H1 (cell line): ENCODE results near the gene CAMK2B. TPM values are rescaled to one million over a fixed set of nuclear protein-coding genes. Genes with fewer than 3 reads are reported as not detected.

ENCODE experiments used
- CTCF ChIA-PET: fragments of 300-600 bp; sonication (Branson Sonifier 250); formaldehyde crosslinking; loops from one replicate; lab custom pipeline; 2021; ENCODE audit not compliant: partially characterized antibody; lab: Charles Lee
- POLR2A ChIA-PET: fragments of 300-600 bp; sonication (Branson Sonifier 250); formaldehyde crosslinking; loops from one replicate; lab custom pipeline; 2021; ENCODE audit warnings: inconsistent platforms; ENCODE audit not compliant: partially characterized antibody; lab: Charles Lee
- DNase-seq, 2 experiments: peaks; one replicate each; pipeline versions ENCODE4 v3.0.0 to v3.0.0-alpha.2; 2010 to 2022; ENCODE audit warnings: low spot score in 2 of 2, low read depth in 1 of 2, mixed read lengths in 1 of 2
- FAIRE-seq: peaks from 2 replicates; lab custom pipeline; 2011; peaks lifted over from hg19 to GRCh38; lab: Jason Lieb, UNC
- H2AFZ ChIP-seq: 2 replicates; pipeline ENCODE4 v1.8.1; 2012; ENCODE audit warnings: low read length, inconsistent platforms
- H2AK5ac ChIP-seq: 2 replicates; pipeline ENCODE4 v1.6.1; 2013; ENCODE audit warnings: low read depth, low read length
- H2BK120ac ChIP-seq: replicated peaks from 2 replicates; pipeline ENCODE3; 2013; ENCODE audit warnings: low read depth, low read length, inconsistent platforms
- H2BK12ac ChIP-seq: 2 replicates; pipeline ENCODE4 v1.6.1; 2013; ENCODE audit warnings: low read depth, low read length
- H2BK15ac ChIP-seq: 2 replicates; pipeline ENCODE4 v1.6.1; 2013; ENCODE audit warnings: low read length
- H2BK20ac ChIP-seq: 2 replicates; pipeline ENCODE4 v1.6.1; 2013; ENCODE audit warnings: low read length
- H2BK5ac ChIP-seq: 2 replicates; pipeline ENCODE4 v1.6.1; 2013; ENCODE audit warnings: low read depth, low read length
- H3K14ac ChIP-seq: 2 replicates; pipeline ENCODE4 v1.6.1; 2013; ENCODE audit warnings: inconsistent platforms; ENCODE audit not compliant: insufficient read length
- H3K18ac ChIP-seq: 2 replicates; pipeline ENCODE4 v1.6.1; 2013; ENCODE audit warnings: low read length; ENCODE audit errors: extremely low read depth
- H3K23ac ChIP-seq: 2 replicates; pipeline ENCODE4 v1.6.1; 2013; ENCODE audit warnings: inconsistent platforms; ENCODE audit not compliant: insufficient read length
- H3K23me2 ChIP-seq: 2 replicates; pipeline ENCODE4 v1.6.1; 2013; ENCODE audit warnings: low read depth, low read length
- H3K27ac ChIP-seq: 2 replicates; pipeline ENCODE4 v1.6.1; 2011; ENCODE audit warnings: low read depth, low read length, inconsistent platforms
- H3K27me3 ChIP-seq, 4 experiments: replicated peaks in 1 of 4; 1 replicate in 1 of 4; 2 replicates in 3 of 4; pipeline versions ENCODE4 v1.6.1 to v1.8.1; 2011 to 2013; ENCODE audit warnings: low read length in 3 of 4, mild to moderate bottlenecking in 3 of 4, inconsistent platforms in 2 of 4, mixed read lengths in 2 of 4, moderate library complexity in 1 of 4; ENCODE audit not compliant: control insufficient read depth in 3 of 4, insufficient read depth in 3 of 4; ENCODE audit errors: extremely low read depth in 1 of 4
- H3K36me3 ChIP-seq, 4 experiments: 2 replicates each; pipeline versions ENCODE4 v1.6.1 to v1.8.1; 2011 to 2013; ENCODE audit warnings: mild to moderate bottlenecking in 4 of 4, low read length in 3 of 4, moderate library complexity in 2 of 4, control low read depth in 1 of 4, inconsistent platforms in 1 of 4; ENCODE audit not compliant: insufficient read depth in 4 of 4, control insufficient read depth in 2 of 4
- H3K4ac ChIP-seq: replicated peaks from 2 replicates; pipeline ENCODE3; 2013; ENCODE audit warnings: low read length, low read depth, mixed read lengths, inconsistent platforms; ENCODE audit not compliant: insufficient read length
- H3K4me1 ChIP-seq, 4 experiments: replicated peaks in 1 of 4; 1 replicate in 1 of 4; 2 replicates in 3 of 4; pipeline versions ENCODE4 v1.6.1 to v1.8.1; 2011 to 2013; ENCODE audit warnings: low read length in 3 of 4, inconsistent platforms in 2 of 4, mixed read lengths in 1 of 4; ENCODE audit not compliant: insufficient read depth in 4 of 4, control insufficient read depth in 3 of 4
- H3K4me2 ChIP-seq, 2 experiments: 2 replicates each; pipeline versions ENCODE4 v1.6.1 to v1.8.1; 2011 to 2013; ENCODE audit warnings: low read depth in 2 of 2, low read length in 2 of 2, control low read depth in 1 of 2, inconsistent platforms in 1 of 2, mild to moderate bottlenecking in 1 of 2; ENCODE audit not compliant: insufficient read depth in 1 of 2
- H3K4me3 ChIP-seq, 4 experiments: fragments of 200-600, 300-600 bp in 1 of 4; sonication (generic), shearing (Covaris generic), sonication (Bioruptor Twin) in 1 of 4; 2 replicates each; pipeline versions ENCODE4 v1.5.1 to v1.8.1; 2011 to 2016; ENCODE audit warnings: low read length in 4 of 4, low read depth in 3 of 4, control low read depth in 2 of 4, inconsistent platforms in 2 of 4, mild to moderate bottlenecking in 2 of 4, mixed read lengths in 1 of 4, moderate library complexity in 1 of 4; ENCODE audit not compliant: insufficient read depth in 2 of 4; ENCODE audit errors: extremely low read depth in 1 of 4
- H3K56ac ChIP-seq: replicated peaks from 2 replicates; pipeline ENCODE3; 2013; ENCODE audit warnings: low read depth, mild to moderate bottlenecking, mixed read lengths, low read length, inconsistent platforms; ENCODE audit not compliant: insufficient read length
- H3K79me1 ChIP-seq: 2 replicates; pipeline ENCODE4 v1.6.1; 2013; ENCODE audit warnings: low read depth, low read length, control low read depth
- H3K79me2 ChIP-seq, 2 experiments: 2 replicates each; pipeline versions ENCODE4 v1.6.1 to v1.8.1; 2012 to 2013; ENCODE audit warnings: low read length in 2 of 2, mild to moderate bottlenecking in 2 of 2, inconsistent platforms in 1 of 2; ENCODE audit not compliant: insufficient read depth in 2 of 2, control insufficient read depth in 1 of 2
- H3K9ac ChIP-seq, 4 experiments: replicated peaks in 1 of 4; 1 replicate in 1 of 4; 2 replicates in 3 of 4; pipeline versions ENCODE4 v1.6.1 to v1.8.1; 2011 to 2013; ENCODE audit warnings: low read depth in 3 of 4, low read length in 3 of 4, control low read depth in 2 of 4, mild to moderate bottlenecking in 2 of 4, moderate library complexity in 2 of 4, inconsistent platforms in 1 of 4; ENCODE audit errors: extremely low read depth in 1 of 4
- H3K9me3 ChIP-seq, 2 experiments: 2 replicates each; pipeline versions ENCODE4 v1.6.1 to v1.8.1; 2012 to 2013; ENCODE audit warnings: mild to moderate bottlenecking in 2 of 2, moderate library complexity in 2 of 2, control low read depth in 1 of 2, inconsistent platforms in 1 of 2, low read depth in 1 of 2, low read length in 1 of 2, mixed read lengths in 1 of 2; ENCODE audit not compliant: insufficient read depth in 2 of 2
- H4K20me1 ChIP-seq, 2 experiments: replicated peaks in 1 of 2; 2 replicates each; pipeline versions ENCODE3 to v1.8.1; 2011 to 2013; ENCODE audit warnings: inconsistent platforms in 2 of 2, low read length in 2 of 2, mild to moderate bottlenecking in 1 of 2; ENCODE audit not compliant: insufficient read depth in 2 of 2, control insufficient read depth in 1 of 2
- H4K5ac ChIP-seq: 2 replicates; pipeline ENCODE4 v1.6.1; 2013; ENCODE audit warnings: low read length, low read depth, mixed read lengths, inconsistent platforms; ENCODE audit not compliant: insufficient read length
- H4K8ac ChIP-seq: 2 replicates; pipeline ENCODE4 v1.8.0; 2013; ENCODE audit warnings: mild to moderate bottlenecking, moderate library complexity, low read length, inconsistent platforms; ENCODE audit not compliant: insufficient read depth; ENCODE audit errors: extremely low read depth
- H4K91ac ChIP-seq: replicated peaks from 2 replicates; pipeline ENCODE3; 2013; ENCODE audit warnings: low read length, mixed read lengths, inconsistent platforms; ENCODE audit not compliant: insufficient read length
- ASH2L ChIP-seq: fragments of 200-600, 300-600 bp; sonication (generic); IDR thresholded peaks from one replicate; pipeline ENCODE4 v1.7.1; 2017; ENCODE audit warnings: low read length
- BRCA1 ChIP-seq: IDR thresholded peaks from 2 replicates; pipeline ENCODE4 v1.6.1; 2012; ENCODE audit warnings: low read depth, low read length, improper control_type of control experiment
- CBX8 ChIP-seq: fragments of 300-800, 300-1000 bp; sonication (generic); IDR thresholded peaks from 2 replicates; pipeline ENCODE4 v1.7.1; 2016; ENCODE audit warnings: low read depth, low read length, borderline replicate concordance
- EGR1 ChIP-seq: IDR thresholded peaks from 2 replicates; pipeline ENCODE4 v1.6.1; 2011; ENCODE audit warnings: low read depth, low read length, borderline replicate concordance
- HDAC6 ChIP-seq: IDR thresholded peaks from one replicate; pipeline ENCODE4 v1.7.1; 2012; ENCODE audit warnings: low read depth, mild to moderate bottlenecking, inconsistent platforms, low read length, moderate library complexity
- JUN ChIP-seq: IDR thresholded peaks from 2 replicates; pipeline ENCODE4 v1.6.1; 2011; ENCODE audit warnings: low read depth, mild to moderate bottlenecking, improper control_type of control experiment, low read length
- KDM5A ChIP-seq: fragments of 200-600 bp; IDR thresholded peaks from 2 replicates; pipeline ENCODE4 v1.7.1; 2012; ENCODE audit warnings: mild to moderate bottlenecking, low read length, inconsistent platforms, mixed read lengths
- POLR2A ChIP-seq, 2 experiments: IDR thresholded peaks; 1 replicate in 1 of 2; 2 replicates in 1 of 2; pipeline ENCODE4 v1.6.1; 2011; ENCODE audit warnings: low read depth in 2 of 2, low read length in 2 of 2, mild to moderate bottlenecking in 2 of 2; ENCODE audit errors: control extremely low read depth in 1 of 2
- POU5F1 ChIP-seq: IDR thresholded peaks from 2 replicates; pipeline ENCODE4 v1.6.1; 2011; ENCODE audit warnings: low read depth, mild to moderate bottlenecking, low read length, moderate library complexity
- RFX5 ChIP-seq: IDR thresholded peaks from 2 replicates; pipeline ENCODE4 v1.6.1; 2011; ENCODE audit warnings: low read depth, low read length, improper control_type of control experiment, borderline replicate concordance
- SP1 ChIP-seq: IDR thresholded peaks from 2 replicates; pipeline ENCODE4 v1.6.1; 2011; ENCODE audit warnings: low read depth, low read length
- SP2 ChIP-seq: IDR thresholded peaks from 2 replicates; pipeline ENCODE4 v1.6.1; 2012; ENCODE audit warnings: mild to moderate bottlenecking, low read length, inconsistent platforms
- SUZ12 ChIP-seq: fragments of 200-600 bp; sonication (generic); IDR thresholded peaks from 2 replicates; pipeline ENCODE4 v1.6.1; 2012; ENCODE audit warnings: mild to moderate bottlenecking, inconsistent platforms, low read length, moderate library complexity, mixed read lengths
- TAF1 ChIP-seq: IDR thresholded peaks from 2 replicates; pipeline ENCODE4 v1.6.1; 2011; ENCODE audit warnings: mild to moderate bottlenecking, low read depth, low read length
- TEAD4 ChIP-seq: IDR thresholded peaks from 2 replicates; pipeline ENCODE4 v1.6.1; 2012; ENCODE audit warnings: low read depth, low read length, inconsistent platforms, mixed read lengths
- YY1 ChIP-seq: IDR thresholded peaks from 2 replicates; pipeline ENCODE4 v1.6.1; 2011; ENCODE audit warnings: low read depth, mild to moderate bottlenecking, low read length
- WGBS, 2 experiments: shearing (Covaris generic) in 1 of 2; methylation state at CpG; one replicate each; pipeline versions ENCODE4 v1.1.6 to v1.1.7; 2013 to 2015; ENCODE audit warnings: low lambda C conversion rate in 2 of 2, mixed read lengths in 2 of 2, inconsistent platforms in 1 of 2, low coverage in 1 of 2, missing lambda C conversion rate in 1 of 2; ENCODE audit not compliant: insufficient replicate concordance in 2 of 2, insufficient coverage in 1 of 2, insufficient read length in 1 of 2; ENCODE audit errors: extremely low coverage in 1 of 2, missing lambda C conversion rate in 1 of 2; 5-methylcytosine and 5-hydroxymethylcytosine counted together
- polyA plus RNA-seq, 7 experiments: library from polyadenylated mRNA; depleted of rRNA in 3 of 7; stranded (reverse) in 5 of 7; unstranded in 2 of 7; fragments of >200 nt in 5 of 7; fragments of 200-250 nt in 2 of 7; gene quantifications; 1 replicate in 5 of 7; 2 replicates in 1 of 7; 4 replicates in 1 of 7; pipeline versions ENCODE4 v1.2.1 to v1.2.3, GENCODE V29; 2011 to 2013; ENCODE audit warnings: missing spikeins in 2 of 7, mixed read lengths in 2 of 7
- total RNA-seq: library from RNA; stranded (reverse); fragmentation: NEBNext Ultra II Directional; extraction: Animal tissue kit (Norgen Biotek cat#: 25700); gene quantifications from 2 replicates; pipeline ENCODE4 v1.2.1, GENCODE V29; 2021
- TF ChIP-seq, protein P1 (sequence below): IDR thresholded peaks from 2 replicates; pipeline ENCODE4 v1.6.1; 2012; ENCODE audit warnings: inconsistent platforms

The CAMK2B gene
- total and polyA plus RNA-seq, 2 of the 8 experiments (the other 6 are each of a cell fraction or from before 2014, with no cell fraction given), result 0.05 to 0.15 TPM

DNA sequence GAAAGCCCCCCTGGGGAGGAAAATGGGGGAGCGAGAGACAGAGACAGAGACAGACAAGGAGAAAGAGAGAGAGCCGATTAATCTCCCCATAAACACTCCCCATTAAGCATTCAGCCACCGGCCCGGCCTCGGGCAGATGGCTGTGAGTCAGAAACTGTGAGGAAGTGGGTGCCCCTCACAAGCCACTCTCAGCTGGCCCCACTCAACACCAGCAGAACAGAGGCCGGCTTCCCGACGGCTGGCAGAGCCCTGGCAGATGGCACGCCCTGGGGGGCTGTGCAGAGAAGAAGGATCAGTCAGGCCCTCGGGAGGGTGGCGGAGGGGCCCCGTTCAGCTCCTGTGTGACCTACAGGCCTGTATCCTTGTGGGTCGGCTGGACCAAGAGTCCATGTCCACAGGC is 41.2 kb downstream of the CAMK2B start:
- CTCF ChIA-PET, result interaction anchor here (0.6 to 4.3 kb wide), 6 partner anchors 16 to 121 kb away, joined by 3 to 22 read pairs (median 3); no protein-coding TSS in a partner anchor
- H3K9ac ChIP-seq, result no peak overlapping the region
- H2BK12ac ChIP-seq, result no peak overlapping the region
- 96% methylated on average over 11 of the region's 13 CpGs; no CpG with 5 or more reads in 1 of the 2 experiments for WGBS, 2 experiments
- DNase-seq (peak in 1 of 2 experiments; percentile 43), FAIRE-seq (no peak)
- no peak overlapping the region for H3K14ac ChIP-seq
- H3K9me3 ChIP-seq, result no peaks in the 10 kb centered on the region
- no peak overlapping the region for H4K8ac ChIP-seq
- no peaks in the 10 kb centered on the region for H3K36me3 ChIP-seq
- no peak overlapping the region for H3K27ac ChIP-seq
- H2BK120ac ChIP-seq, result no peak overlapping the region
- H2BK5ac ChIP-seq, result no peak overlapping the region
- H4K5ac ChIP-seq, result no peak overlapping the region
- H3K79me1 ChIP-seq, result no peaks in the 10 kb centered on the region
- H3K56ac ChIP-seq, result no peak overlapping the region
- no peak overlapping the region for H2BK20ac ChIP-seq
- POLR2A ChIA-PET, result no interaction called here
- no peaks in the 10 kb centered on the region for H3K27me3 ChIP-seq
- H4K20me1 ChIP-seq, result peaks cover 0 to 3% of the 10 kb centered on the region in 2 experiments
- no peak overlapping the region for H2BK15ac ChIP-seq
- no peak overlapping the region for H3K4me2 ChIP-seq
- peaks cover 0 to under 1% (median 0%) of the 10 kb centered on the region in 4 experiments; a peak in 1 of 7 replicates for H3K4me1 ChIP-seq
- no peak overlapping the region for H3K4ac ChIP-seq
- no peak overlapping the region for H3K18ac ChIP-seq
- H4K91ac ChIP-seq, result no peak overlapping the region
- H3K79me2 ChIP-seq, result no peaks in the 10 kb centered on the region
- no peak overlapping the region for H3K23ac ChIP-seq
- no peaks in the 10 kb centered on the region for H3K23me2 ChIP-seq
- H2AK5ac ChIP-seq, result no peak overlapping the region
- H2AFZ ChIP-seq, result no peak overlapping the region
- H3K4me3 ChIP-seq, result no peak overlapping the region
- TF ChIP-seq HDAC6 (no peak), BRCA1 (no peak), TEAD4 (no peak), EGR1 (no peak), POLR2A (IDR thresholded peaks at IDR 0.05; ENCODE audit: control extremely low read depth in 1 of 2, low read depth in 2 of 2, low read length in 2 of 2) (no peak), POU5F1 (no peak), KDM5A (no peak), CBX8 (no peak), SP2 (no peak), JUN (no peak), RFX5 (no peak), ASH2L (no peak), YY1 (no peak), SUZ12 (no peak), TAF1 (no peak), SP1 (no peak)
- TF ChIP-seq, protein P1, sequence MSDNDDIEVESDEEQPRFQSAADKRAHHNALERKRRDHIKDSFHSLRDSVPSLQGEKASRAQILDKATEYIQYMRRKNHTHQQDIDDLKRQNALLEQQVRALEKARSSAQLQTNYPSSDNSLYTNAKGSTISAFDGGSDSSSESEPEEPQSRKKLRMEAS, result no peak
